ENCODE measurements around the gene CGNL1. TPM values are rescaled to one million over a fixed set of nuclear protein-coding genes. Genes with fewer than 3 reads are reported as not detected.
A peak's percentile ranks its signal among the peaks of the same experiment; 100 is the strongest.

The CGNL1 gene
- total RNA-seq, 2 donors from 2014 or later, result 82.6 to 98.0 TPM

DNA sequence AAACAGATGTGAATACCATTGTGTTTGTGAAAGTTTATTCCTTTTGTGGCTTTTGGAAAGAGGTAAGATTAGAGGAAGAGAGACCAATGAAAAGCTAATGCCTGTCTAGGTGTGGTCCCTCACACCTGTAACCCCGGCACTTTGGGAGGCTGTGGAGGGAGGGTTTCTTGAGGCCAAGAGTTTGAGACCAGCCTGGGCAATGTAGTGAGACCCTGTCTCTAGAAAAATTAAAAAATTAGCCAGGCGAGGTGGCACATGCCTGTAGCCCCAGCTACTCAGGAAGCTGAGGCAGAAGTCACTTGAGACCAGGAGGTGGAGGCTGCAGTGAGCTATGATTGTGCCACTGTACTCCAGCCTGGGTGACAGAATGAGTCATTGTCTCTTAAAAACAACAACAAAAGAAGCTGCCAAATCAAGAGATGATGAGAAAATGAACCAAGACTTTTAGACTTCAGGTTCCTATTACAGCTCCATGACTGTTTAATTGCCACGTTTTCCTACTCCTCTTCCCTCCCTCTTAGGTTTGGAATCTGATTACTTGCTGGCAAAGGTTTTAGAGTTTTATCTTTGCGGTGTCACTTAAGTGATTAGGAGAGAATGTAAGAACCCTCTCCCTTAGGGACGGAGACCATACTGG, 68.7 kb downstream of the CGNL1 start:
- Mint-ChIP-seq H3K4me3 (no peak overlapping the region), H3K9me3 (no peaks in the 10 kb centered on the region), H3K27me3 (ENCODE audit: insufficient read depth) (no peaks in the 10 kb centered on the region), H3K4me1 (peaks cover 51% of the 10 kb centered on the region), H3K27ac (peak overlapping the region; percentile 83), H3K36me3 (ENCODE audit: low read depth) (peaks cover 68% of the 10 kb centered on the region)
- H3K27me3 ChIP-seq (ENCODE audit: control insufficient read depth, insufficient read depth, low read length, poor library complexity, severe bottlenecking), result no peaks in the 10 kb centered on the region
- peak overlapping the region; percentile 21 for H3K27ac ChIP-seq (ENCODE audit: low read depth, low read length)
- no peak for DNase-seq
- TF ChIP-seq, protein P1, sequence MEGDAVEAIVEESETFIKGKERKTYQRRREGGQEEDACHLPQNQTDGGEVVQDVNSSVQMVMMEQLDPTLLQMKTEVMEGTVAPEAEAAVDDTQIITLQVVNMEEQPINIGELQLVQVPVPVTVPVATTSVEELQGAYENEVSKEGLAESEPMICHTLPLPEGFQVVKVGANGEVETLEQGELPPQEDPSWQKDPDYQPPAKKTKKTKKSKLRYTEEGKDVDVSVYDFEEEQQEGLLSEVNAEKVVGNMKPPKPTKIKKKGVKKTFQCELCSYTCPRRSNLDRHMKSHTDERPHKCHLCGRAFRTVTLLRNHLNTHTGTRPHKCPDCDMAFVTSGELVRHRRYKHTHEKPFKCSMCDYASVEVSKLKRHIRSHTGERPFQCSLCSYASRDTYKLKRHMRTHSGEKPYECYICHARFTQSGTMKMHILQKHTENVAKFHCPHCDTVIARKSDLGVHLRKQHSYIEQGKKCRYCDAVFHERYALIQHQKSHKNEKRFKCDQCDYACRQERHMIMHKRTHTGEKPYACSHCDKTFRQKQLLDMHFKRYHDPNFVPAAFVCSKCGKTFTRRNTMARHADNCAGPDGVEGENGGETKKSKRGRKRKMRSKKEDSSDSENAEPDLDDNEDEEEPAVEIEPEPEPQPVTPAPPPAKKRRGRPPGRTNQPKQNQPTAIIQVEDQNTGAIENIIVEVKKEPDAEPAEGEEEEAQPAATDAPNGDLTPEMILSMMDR (conservative IDR thresholded peaks at IDR 0.05), result no peak
- peaks cover 78% of the 10 kb centered on the region for H3K36me3 ChIP-seq (ENCODE audit: control insufficient read depth, insufficient read depth, low read length)
- H3K9ac ChIP-seq (ENCODE audit: extremely low read depth, low read length, poor library complexity, severe bottlenecking), result peak overlapping the region; percentile 36
- H3K4me3 ChIP-seq (ENCODE audit: low read length), result no peak overlapping the region
- 68 to 87% methylated on average over 4 of the region's 5 CpGs for WGBS, 2 experiments (ENCODE audit: insufficient coverage in 1 of 2, insufficient read length in 1 of 2)
- no peaks in the 10 kb centered on the region for H3K9me3 ChIP-seq (ENCODE audit: control insufficient read depth, low read length)
- peaks cover 11% of the 10 kb centered on the region for H3K4me1 ChIP-seq (ENCODE audit: control insufficient read depth, insufficient read depth, low read length)

DNA sequence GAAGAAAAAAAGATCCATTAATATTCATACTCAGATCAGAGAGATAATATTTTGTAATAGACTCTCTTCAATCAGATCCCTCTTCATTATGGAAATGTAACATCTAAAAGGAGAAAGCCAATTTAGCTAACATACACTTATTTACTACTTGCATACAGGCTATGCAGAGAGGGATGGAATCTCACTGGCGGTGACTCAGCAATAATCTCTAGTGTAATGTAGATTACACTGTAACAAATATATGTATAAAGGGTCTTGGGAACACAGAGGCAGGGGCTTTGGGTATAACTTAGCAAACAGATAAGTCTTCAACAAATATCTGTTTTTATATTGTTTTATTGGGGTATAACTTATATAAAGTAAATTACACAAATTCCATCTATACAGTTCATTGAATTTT, 69.6 kb downstream of the CGNL1 start:
- Histone ChIP-seq H3K9me3 (ENCODE audit: control insufficient read depth, low read length) (no peaks in the 10 kb centered on the region), H3K4me3 (ENCODE audit: low read length) (no peak overlapping the region), H3K36me3 (ENCODE audit: control insufficient read depth, insufficient read depth, low read length) (peaks cover 79% of the 10 kb centered on the region), H3K9ac (ENCODE audit: extremely low read depth, low read length, poor library complexity, severe bottlenecking) (peak overlapping the region; percentile 36), H3K27ac (ENCODE audit: low read depth, low read length) (no peak overlapping the region), H3K4me1 (ENCODE audit: control insufficient read depth, insufficient read depth, low read length) (peaks cover 11% of the 10 kb centered on the region), H3K27me3 (ENCODE audit: control insufficient read depth, insufficient read depth, low read length, poor library complexity, severe bottlenecking) (no peaks in the 10 kb centered on the region)
- Mint-ChIP-seq H3K27ac (peak overlapping the region; percentile 83), H3K4me1 (peaks cover 43% of the 10 kb centered on the region), H3K36me3 (ENCODE audit: low read depth) (peaks cover 71% of the 10 kb centered on the region), H3K9me3 (no peaks in the 10 kb centered on the region), H3K4me3 (peak overlapping the region; percentile 11), H3K27me3 (ENCODE audit: insufficient read depth) (no peaks in the 10 kb centered on the region)
- no peak for DNase-seq
- no CpG with 5 or more reads among the region's 1 CpG for WGBS, 2 experiments (ENCODE audit: insufficient coverage in 1 of 2, insufficient read length in 1 of 2)
- TF ChIP-seq, protein P1 (conservative IDR thresholded peaks at IDR 0.05), result no peak

DNA sequence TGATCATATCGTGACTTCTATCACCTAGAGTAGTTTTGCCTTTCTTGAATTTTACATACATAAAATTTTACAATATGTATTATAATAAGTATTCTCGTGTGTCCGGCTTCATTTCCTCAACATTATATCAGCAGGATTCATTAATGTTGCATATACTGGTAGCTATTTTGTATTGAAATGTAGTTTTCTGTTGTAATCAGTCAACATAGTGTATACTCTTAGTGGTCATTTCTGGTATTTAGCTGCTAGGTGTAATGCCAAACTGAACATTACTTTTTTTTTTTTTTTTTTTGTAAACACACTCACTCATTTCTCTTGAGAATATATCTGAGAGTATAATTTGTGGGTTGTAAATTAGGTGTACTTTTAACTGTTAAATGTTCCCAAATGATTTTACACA, 70.1 kb downstream of the CGNL1 start:
- H3K27ac ChIP-seq (ENCODE audit: low read depth, low read length), result no peak overlapping the region
- Mint-ChIP-seq H3K27me3 (ENCODE audit: insufficient read depth) (no peaks in the 10 kb centered on the region), H3K36me3 (ENCODE audit: low read depth) (peaks cover 72% of the 10 kb centered on the region), H3K4me3 (no peak overlapping the region), H3K27ac (peak overlapping the region; percentile 83), H3K4me1 (peaks cover 39% of the 10 kb centered on the region), H3K9me3 (no peaks in the 10 kb centered on the region)
- H3K36me3 ChIP-seq (ENCODE audit: control insufficient read depth, insufficient read depth, low read length), result peaks cover 83% of the 10 kb centered on the region
- peaks cover 11% of the 10 kb centered on the region for H3K4me1 ChIP-seq (ENCODE audit: control insufficient read depth, insufficient read depth, low read length)
- WGBS, 2 experiments (ENCODE audit: insufficient coverage in 1 of 2, insufficient read length in 1 of 2), result no CpG with 5 or more reads among the region's 3 CpGs
- H3K9ac ChIP-seq (ENCODE audit: extremely low read depth, low read length, poor library complexity, severe bottlenecking), result no peak overlapping the region
- TF ChIP-seq, protein P1 (conservative IDR thresholded peaks at IDR 0.05), result no peak
- no peak for DNase-seq
- H3K4me3 ChIP-seq (ENCODE audit: low read length), result no peak overlapping the region
- H3K27me3 ChIP-seq (ENCODE audit: control insufficient read depth, insufficient read depth, low read length, poor library complexity, severe bottlenecking), result no peaks in the 10 kb centered on the region
- no peaks in the 10 kb centered on the region for H3K9me3 ChIP-seq (ENCODE audit: control insufficient read depth, low read length)

Data from endodermal cell (in vitro differentiated cells).